Activated naive CD8-positive, alpha-beta T cell treated with anti-CD3 and anti-CD28 coated beads, Interleukin-2, amount 50 U/mL, for 16 hours (primary cell): Measurements from ENCODE around the gene COPZ2.
"Not testable (repeated sequence)": the region's sequence is repeated elsewhere in the genome, so short reads cannot be mapped to it uniquely, and the experiment has no call there.

Source experiments
- DNase-seq: peaks from one replicate; pipeline ENCODE4 v3.0.0-alpha.2; 2020; ENCODE audit warnings: low read depth, low spot score

The COPZ2 gene

GRCh38 chr17:48031966-48032365 is 5.6 kb downstream of the COPZ2 start:
- DNase-seq, result no peak

GRCh38 chr17:48030531-48030930 is 7.1 kb downstream of the COPZ2 start:
- no peak for DNase-seq

- DNase-seq, result no peak
These were observed 8.9 kb downstream of the COPZ2 start for GRCh38 chr17:48028736-48029135.

- DNase-seq, result no peak
These were observed 10.1 kb downstream of the COPZ2 start for GRCh38 chr17:48027322-48027981.

- DNase-seq, result peak; percentile 63
These were observed 10.9 kb downstream of the COPZ2 start for GRCh38 chr17:48026502-48027321.

GRCh38 chr17:48025904-48026501 is 11.6 kb downstream of the COPZ2 start:
- DNase-seq, result no peak

GRCh38 chr17:48025040-48025903 is 12.3 kb downstream of the COPZ2 start:
- DNase-seq, result peak; percentile 96

- DNase-seq, result no peak
These were observed 13.2 kb downstream of the COPZ2 start for GRCh38 chr17:48024149-48025039.

- no peak for DNase-seq
These were observed 14.0 kb downstream of the COPZ2 start for GRCh38 chr17:48023400-48024148.

GRCh38 chr17:48022901-48023300 is 14.7 kb downstream of the COPZ2 start:
- no peak for DNase-seq

- no peak for DNase-seq
These were observed 15.7 kb downstream of the COPZ2 start for GRCh38 chr17:48021934-48022333.

GRCh38 chr17:48017817-48018158 is 19.8 kb downstream of the COPZ2 start:
- not testable (repeated sequence) for DNase-seq

GRCh38 chr17:48016112-48016511 is 21.5 kb downstream of the COPZ2 start:
- no peak for DNase-seq

GRCh38 chr17:48014595-48015111 is 22.9 kb downstream of the COPZ2 start:
- DNase-seq, result no peak

GRCh38 chr17:48013876-48014594 is 23.6 kb downstream of the COPZ2 start:
- DNase-seq, result no peak

- no peak for DNase-seq
These were observed 24.9 kb downstream of the COPZ2 start for GRCh38 chr17:48012654-48013053.

- DNase-seq, result no peak
These were observed 25.5 kb downstream of the COPZ2 start for GRCh38 chr17:48012151-48012520.

- no peak for DNase-seq
These were observed 26.0 kb downstream of the COPZ2 start for GRCh38 chr17:48011405-48012150.

- DNase-seq, result no peak
These were observed 27.4 kb downstream of the COPZ2 start for GRCh38 chr17:48010193-48010592.
